Measurements from ENCODE around the gene CLRN3. TPM values are rescaled to one million over a fixed set of nuclear protein-coding genes. Genes with fewer than 3 reads are reported as not detected.
A peak's percentile ranks its signal among the peaks of the same experiment; 100 is the strongest.

The CLRN3 gene
- total RNA-seq, 4 donors from 2014 or later = not detected

- ATAC-seq (ENCODE audit: low FRiP score) (no peak), DNase-seq (ENCODE audit: low spot score) (no peak)
- no peak for TF ChIP-seq CTCF (IDR thresholded peaks at IDR 0.05)
These were observed 41.6 kb upstream of the CLRN3 start for GRCh38 chr10:127934383-127934782.

- no peak for ATAC-seq (ENCODE audit: low FRiP score)
These were observed 40.5 kb upstream of the CLRN3 start for GRCh38 chr10:127933271-127933670.

GRCh38 chr10:127932521-127933270 lies 40.0 kb upstream of the CLRN3 start:
- DNase-seq (ENCODE audit: low spot score) (no peak), ATAC-seq (ENCODE audit: low FRiP score) (no peak)
- TF ChIP-seq CTCF (IDR thresholded peaks at IDR 0.05) = no peak

More at GRCh38 chr10:127933271-127933670, 40.5 kb upstream of the CLRN3 start:
- DNase-seq (ENCODE audit: low spot score) = no peak
- no peak for TF ChIP-seq CTCF (IDR thresholded peaks at IDR 0.05)

- TF ChIP-seq CTCF (IDR thresholded peaks at IDR 0.05) = no peak
- ATAC-seq (ENCODE audit: low FRiP score) = peak; percentile 65
These were observed 35.5 kb upstream of the CLRN3 start for GRCh38 chr10:127928021-127928806.

GRCh38 chr10:127926455-127926854 lies 33.7 kb upstream of the CLRN3 start:
- no peak for ATAC-seq (ENCODE audit: low FRiP score)
- no peak for TF ChIP-seq CTCF (IDR thresholded peaks at IDR 0.05)
- no peak for DNase-seq (ENCODE audit: low spot score)

More at GRCh38 chr10:127928021-127928806, 35.5 kb upstream of the CLRN3 start:
- DNase-seq (ENCODE audit: low spot score) = no peak

- TF ChIP-seq CTCF (IDR thresholded peaks at IDR 0.05) = no peak
These were observed 32.9 kb upstream of the CLRN3 start for GRCh38 chr10:127925471-127926207.

More at GRCh38 chr10:127925471-127926207, 32.9 kb upstream of the CLRN3 start:
- no peak for DNase-seq (ENCODE audit: low spot score)
- ATAC-seq (ENCODE audit: low FRiP score) = no peak
